ENCODE measurements around the gene AFF3.

- TF ChIP-seq POLR2A (IDR thresholded peaks at IDR 0.05) (no peak), CTCF (IDR thresholded peaks at IDR 0.05) (no peak)
Observed at GRCh38 chr2:100034431-100034830, 108.0 kb downstream of the AFF3 start.

Data from stomach (tissue), 4 donors.